ENCODE results near the gene SLC27A5. TPM values are rescaled to one million over a fixed set of nuclear protein-coding genes. Genes with fewer than 3 reads are reported as not detected.

The SLC27A5 gene
- total and polyA plus RNA-seq, 2 donors (not counting 3 experiments of a cell fraction or from before 2014, with no cell fraction given), result 7.1 to 16.0 TPM

- ChIA-PET CTCF (no interaction called here), POLR2A (no interaction called here)
- no peak overlapping the region for H2AFZ ChIP-seq (ENCODE audit: low read depth, low read length)
- no peaks in the 10 kb centered on the region for H3K9me3 ChIP-seq (replicated peaks; ENCODE audit: control insufficient read depth, insufficient read depth, low read length)
- H3K4me3 ChIP-seq (replicated peaks in 1 of 3; ENCODE audit: insufficient read depth in 1 of 3, low read depth in 1 of 3, low read length in 3 of 3), result no peak overlapping the region
- H3K9me1 ChIP-seq (replicated peaks; ENCODE audit: control insufficient read depth, extremely low read depth, insufficient read depth, low read length), result no peaks in the 10 kb centered on the region
- no peak overlapping the region for H3K9ac ChIP-seq (replicated peaks; ENCODE audit: extremely low read depth, insufficient read depth, low read length)
- H3K36me3 ChIP-seq (ENCODE audit: control insufficient read depth in 2 of 2, extremely low read depth in 1 of 2, insufficient read depth in 2 of 2, low read length in 2 of 2), result no peaks in the 10 kb centered on the region
- FAIRE-seq (no peak), DNase-seq (ENCODE audit: low read depth, low spot score) (no peak)
- H3K27me3 ChIP-seq (ENCODE audit: control insufficient read depth in 2 of 2, insufficient read depth in 2 of 2, low read length in 2 of 2), result no peaks in the 10 kb centered on the region
- intact Hi-C loops (cut with micrococcal nuclease) (no loop called here), dilution Hi-C loops (cut with MboI; ENCODE audit: extremely low pct_ligation_motif_present, low sequenced_read_pairs) (no loop called here)
- no peak overlapping the region for H3K27ac ChIP-seq (ENCODE audit: insufficient read depth, low read depth, low read length)
- no peak overlapping the region for H3K4me2 ChIP-seq (ENCODE audit: insufficient read depth, low read length)
- no TSS peak for BruUV-seq (replicated peaks)
- no peak for TF ChIP-seq MYC (IDR thresholded peaks at IDR 0.05; ENCODE audit: low read depth, low read length)
- no peak for TF ChIP-seq CTCF (IDR thresholded peaks at IDR 0.05; ENCODE audit: extremely low read depth in 1 of 2, insufficient read depth in 1 of 2, low read depth in 1 of 2, low read length in 2 of 2)
- TF ChIP-seq POLR2A (IDR thresholded peaks at IDR 0.05; ENCODE audit: low read depth, low read length), result no peak
- TF ChIP-seq FOS (IDR thresholded peaks at IDR 0.05; ENCODE audit: borderline replicate concordance, insufficient read depth, low read length), result no peak
- TF ChIP-seq POLR2AphosphoS5 (IDR thresholded peaks at IDR 0.05; ENCODE audit: insufficient read depth, low read depth, low read length), result no peak
- TF ChIP-seq EZH2 (IDR thresholded peaks at IDR 0.05; ENCODE audit: borderline replicate concordance, low read depth, low read length, severe bottlenecking), result no peak
- no peak for TF ChIP-seq GATA2 (IDR thresholded peaks at IDR 0.05; ENCODE audit: insufficient read depth, insufficient read length, low read depth, low read length)
- no peak for TF ChIP-seq JUN (IDR thresholded peaks at IDR 0.05; ENCODE audit: borderline replicate concordance, insufficient read depth, insufficient read length, low read depth)
- TF ChIP-seq MAX (IDR thresholded peaks at IDR 0.05; ENCODE audit: insufficient read depth, insufficient read length), result no peak
- no peaks in the 10 kb centered on the region for H3K79me2 ChIP-seq (ENCODE audit: control insufficient read depth, insufficient read depth, low read length)
- H4K20me1 ChIP-seq (replicated peaks; ENCODE audit: control insufficient read depth, extremely low read depth, insufficient read depth, low read length), result no peaks in the 10 kb centered on the region
- H3K4me1 ChIP-seq (ENCODE audit: control insufficient read depth, extremely low read depth, insufficient read depth, low read length), result no peaks in the 10 kb centered on the region
Observed at GRCh38 chr19:58492265-58492664, 19.5 kb downstream of the SLC27A5 start.

All from endothelial cell of umbilical vein (primary cell).